HuH-7 (cell line): ENCODE results near the gene CLCN5.
A peak's percentile ranks its signal among the peaks of the same experiment; 100 is the strongest.

Experiments
- DNase-seq: peaks from one replicate; pipeline ENCODE4 v3.0.0; 2011; ENCODE audit warnings: low spot score

The CLCN5 gene

DNA sequence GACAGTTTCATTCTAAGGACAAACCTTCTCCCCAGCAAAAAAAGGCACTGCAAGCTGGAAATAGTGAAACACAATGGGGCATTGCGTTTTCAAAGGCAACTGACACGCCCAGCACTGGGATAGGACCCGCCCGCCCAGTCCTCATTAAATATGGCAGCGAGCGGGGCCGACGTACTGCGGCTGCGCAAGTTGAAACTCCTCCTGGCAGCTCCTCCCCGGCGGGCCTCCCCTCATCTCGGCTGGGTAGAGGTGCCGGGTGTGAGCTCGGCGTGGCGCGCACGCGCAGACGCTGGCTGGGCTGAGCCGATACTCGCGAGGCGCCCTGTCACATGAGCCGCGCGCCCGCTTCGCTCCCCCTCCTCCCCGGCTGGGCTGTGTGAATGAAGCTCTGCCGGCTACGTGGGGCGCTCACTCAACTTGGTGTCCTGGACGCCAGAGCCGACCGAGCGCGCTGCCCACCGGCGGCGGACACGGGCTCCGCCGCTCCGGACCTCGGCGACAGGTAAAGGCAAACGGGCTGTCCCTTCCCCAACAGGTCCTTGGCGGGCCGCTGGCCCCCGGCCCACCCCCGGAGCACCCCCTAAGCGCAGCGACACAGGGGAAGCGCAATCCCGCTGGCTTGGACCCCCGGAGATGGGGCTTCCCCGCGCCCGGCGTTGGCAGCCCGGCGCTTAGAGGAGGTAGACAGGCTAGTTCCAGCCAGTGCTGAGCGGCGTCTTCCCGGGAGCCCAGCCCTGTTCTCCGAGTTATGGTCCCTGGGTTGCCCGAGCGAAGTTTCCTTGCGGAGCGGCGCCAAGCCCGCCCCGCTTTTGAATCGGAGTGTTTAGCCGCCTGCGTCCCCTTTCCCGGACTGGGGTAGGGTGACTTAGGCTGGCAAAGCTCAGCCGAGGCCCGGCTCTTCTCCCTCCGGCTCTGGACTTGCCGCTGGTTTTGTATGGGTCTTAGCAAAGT, at the start of gene CLCN5:
Gene CLCN5 (plus strand): TSS at position 306 of the 951 bp plus-strand sequence. CDS start 2,703 bp downstream, outside the sequence.
- DNase-seq, result peak; percentile 83

DNA sequence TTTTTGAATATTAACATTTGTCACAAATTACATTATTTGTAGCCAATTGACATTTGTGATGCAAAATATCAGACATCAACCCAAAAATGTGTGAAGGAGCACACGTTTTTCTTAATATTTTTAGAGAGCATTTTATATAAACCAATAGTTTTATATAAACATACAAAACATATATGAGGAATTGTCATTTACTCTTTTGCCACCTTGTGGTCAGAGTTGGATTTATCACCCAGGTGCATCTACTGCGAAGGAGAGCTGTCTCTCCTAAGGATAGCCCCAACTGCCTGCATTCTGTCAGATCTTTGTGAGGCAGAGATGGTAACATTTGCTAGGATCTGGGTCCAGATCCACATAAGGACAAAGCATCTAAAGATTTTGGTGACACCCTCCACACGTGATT, 45.6 kb upstream of the CLCN5 start:
- peak; percentile 61 for DNase-seq

DNA sequence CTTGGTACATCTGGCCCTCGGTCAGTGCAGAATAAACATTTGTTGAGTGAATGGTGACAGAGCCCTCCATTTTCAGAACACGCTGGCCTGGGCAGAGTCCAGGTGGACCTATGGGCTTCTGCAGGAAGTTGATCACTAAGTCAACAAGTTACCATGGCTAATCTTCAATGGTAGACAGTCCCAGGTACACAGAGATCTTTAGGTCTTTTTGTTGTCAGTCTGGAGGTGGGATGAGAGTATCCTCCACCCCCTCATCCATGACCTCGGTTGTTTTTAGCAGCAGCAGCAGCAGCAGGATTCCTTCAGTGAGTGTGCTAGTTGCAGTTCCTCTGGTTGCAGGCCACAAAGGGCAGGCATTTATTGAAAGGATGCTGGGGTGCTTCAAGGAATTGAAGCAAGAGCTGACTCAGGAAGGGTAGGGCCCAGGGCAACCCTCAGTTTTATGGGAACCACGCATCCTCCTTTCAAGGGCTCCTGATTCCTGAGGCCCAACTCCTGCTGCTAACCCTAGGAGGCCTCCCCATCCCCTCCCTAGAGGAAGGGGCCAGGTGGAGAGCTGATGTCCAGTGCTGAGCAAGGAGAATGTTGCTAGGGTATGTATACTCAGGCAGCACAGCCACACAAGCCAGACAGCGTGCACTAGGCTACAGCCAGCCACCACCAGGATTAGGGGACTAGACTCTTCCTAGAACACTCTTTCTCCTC, 44.8 kb upstream of the CLCN5 start:
- DNase-seq, result peak; percentile 32

DNA sequence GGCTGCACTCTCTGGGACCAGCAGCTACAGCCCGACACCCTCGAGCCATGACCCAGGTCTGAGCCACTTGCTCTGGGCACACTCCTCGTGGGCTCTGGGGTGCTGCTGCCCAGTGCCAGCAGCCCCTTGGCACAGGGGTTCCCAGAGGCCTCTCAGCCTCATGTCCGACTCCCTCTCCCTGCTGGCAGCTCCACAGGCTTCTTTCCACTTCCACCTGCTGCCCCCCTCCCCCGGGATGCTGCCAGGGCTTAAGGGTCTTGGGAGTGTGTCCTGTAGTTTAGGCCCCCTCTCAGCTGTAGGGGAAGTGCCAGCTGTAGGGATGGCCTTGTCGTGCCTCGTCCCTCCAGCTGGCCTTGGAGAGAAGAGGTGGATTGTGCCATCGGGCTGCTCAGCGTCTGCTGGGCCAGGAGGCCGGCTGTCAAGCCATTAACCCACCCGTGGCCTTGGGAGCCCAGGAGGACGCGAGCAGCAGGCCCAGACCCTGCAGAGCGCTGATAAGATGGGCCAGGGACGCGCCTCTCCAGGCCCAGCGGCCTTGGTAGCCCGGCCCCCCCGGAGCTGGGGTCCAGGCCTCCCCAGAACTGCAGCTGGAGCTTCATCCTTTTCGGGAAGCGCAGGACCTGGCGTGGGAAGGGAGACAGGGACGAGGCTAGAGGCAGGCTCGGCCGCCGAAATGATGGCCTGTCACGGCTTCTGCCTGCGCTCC, 44.1 kb upstream of the CLCN5 start:
- DNase-seq, result no peak

DNA sequence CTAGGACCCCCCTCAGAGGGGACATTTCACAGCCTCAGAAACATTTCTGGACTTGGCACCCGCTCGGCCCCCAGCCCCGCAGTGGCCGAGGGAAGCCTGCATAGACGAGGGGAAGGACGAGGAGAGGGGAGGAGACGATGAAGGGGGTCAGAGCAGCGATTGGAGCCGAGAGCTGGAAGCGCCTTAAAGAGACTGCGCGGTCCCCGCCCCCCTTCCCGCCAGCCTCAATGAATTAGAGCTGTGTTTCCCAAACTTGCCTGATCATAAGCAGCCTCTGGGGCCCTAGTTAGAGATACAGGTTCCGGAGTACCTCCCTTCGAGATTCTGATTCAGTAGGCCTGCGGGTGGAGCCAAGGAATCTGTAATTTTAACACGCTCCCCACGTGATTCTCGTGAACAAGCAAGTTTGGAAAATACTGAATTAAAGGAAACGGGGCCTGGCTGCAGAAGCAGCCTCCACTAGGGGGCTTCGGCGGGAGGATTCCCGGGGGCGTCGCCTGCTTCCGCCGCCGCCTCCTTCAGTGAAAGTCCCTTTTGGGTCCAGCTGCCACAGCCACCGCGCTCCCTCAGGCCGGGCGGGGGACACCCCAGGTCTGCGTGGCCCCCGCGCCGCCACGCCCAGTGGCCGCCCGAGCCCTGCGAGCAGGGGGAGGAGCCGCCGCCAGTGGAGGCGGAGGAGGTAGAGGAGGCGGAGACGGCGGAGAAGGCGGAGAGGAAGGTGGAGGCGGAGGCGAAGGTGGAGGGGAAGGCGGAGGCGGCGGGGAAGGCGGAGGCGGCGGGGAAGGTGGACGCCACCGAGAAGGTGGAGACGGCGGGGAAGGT, 43.4 kb upstream of the CLCN5 start, which contains the start of gene USP27X:
Gene USP27X (plus strand): TSS at position 651 of the 822 bp plus-strand sequence. CDS start 824 bp downstream, outside the sequence.
- peak; percentile 43 for DNase-seq

DNA sequence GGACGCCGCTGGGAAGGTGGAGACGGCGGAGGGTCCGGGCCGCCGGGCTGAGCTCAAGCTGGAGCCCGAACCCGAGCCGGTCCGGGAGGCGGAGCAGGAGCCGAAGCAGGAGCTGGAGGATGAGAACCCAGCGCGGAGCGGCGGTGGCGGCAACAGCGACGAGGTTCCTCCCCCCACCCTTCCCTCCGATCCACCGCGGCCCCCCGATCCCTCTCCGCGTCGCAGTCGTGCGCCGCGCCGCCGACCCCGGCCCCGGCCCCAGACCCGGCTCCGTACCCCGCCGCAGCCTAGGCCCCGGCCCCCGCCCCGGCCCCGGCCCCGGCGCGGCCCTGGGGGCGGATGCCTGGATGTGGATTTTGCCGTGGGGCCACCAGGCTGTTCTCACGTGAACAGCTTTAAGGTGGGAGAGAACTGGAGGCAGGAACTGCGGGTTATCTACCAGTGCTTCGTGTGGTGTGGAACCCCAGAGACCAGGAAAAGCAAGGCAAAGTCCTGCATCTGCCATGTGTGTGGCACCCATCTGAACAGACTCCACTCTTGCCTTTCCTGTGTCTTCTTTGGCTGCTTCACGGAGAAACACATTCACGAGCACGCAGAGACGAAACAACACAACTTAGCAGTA, 42.6 kb upstream of the CLCN5 start:
- DNase-seq, result no peak

DNA sequence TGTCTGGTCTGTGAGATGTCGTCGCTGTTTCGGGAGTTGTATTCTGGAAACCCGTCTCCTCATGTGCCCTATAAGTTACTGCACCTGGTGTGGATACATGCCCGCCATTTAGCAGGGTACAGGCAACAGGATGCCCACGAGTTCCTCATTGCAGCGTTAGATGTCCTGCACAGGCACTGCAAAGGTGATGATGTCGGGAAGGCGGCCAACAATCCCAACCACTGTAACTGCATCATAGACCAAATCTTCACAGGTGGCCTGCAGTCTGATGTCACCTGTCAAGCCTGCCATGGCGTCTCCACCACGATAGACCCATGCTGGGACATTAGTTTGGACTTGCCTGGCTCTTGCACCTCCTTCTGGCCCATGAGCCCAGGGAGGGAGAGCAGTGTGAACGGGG, 41.7 kb upstream of the CLCN5 start:
- no peak for DNase-seq

DNA sequence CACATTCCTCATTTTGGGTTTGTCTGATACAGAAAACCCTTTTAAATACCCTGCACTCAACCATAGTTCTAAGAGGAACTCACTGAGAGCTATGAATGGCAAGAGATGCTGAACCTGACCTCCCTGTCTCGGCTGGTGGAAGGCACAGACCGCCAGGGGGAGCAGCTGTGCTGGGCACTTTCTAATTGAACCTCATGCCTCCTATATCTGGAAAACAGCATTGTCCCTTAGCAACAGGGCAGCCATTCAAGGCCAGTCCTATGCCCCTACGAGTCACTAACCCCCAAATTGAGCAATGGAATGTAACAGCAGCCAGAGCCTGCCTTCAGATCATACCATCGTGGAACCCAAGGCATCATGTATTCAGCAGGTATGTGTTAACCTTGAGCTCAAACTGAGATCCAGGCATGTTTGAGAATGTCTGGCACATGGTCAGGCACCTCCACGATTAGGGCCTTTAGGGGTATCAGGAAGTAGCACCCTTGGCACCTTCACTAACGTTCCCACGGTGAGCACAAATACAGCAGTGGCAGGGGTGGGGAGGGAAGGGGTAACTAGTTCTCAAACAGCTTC, 38.0 kb upstream of the CLCN5 start:
- peak; percentile 70 for DNase-seq

DNA sequence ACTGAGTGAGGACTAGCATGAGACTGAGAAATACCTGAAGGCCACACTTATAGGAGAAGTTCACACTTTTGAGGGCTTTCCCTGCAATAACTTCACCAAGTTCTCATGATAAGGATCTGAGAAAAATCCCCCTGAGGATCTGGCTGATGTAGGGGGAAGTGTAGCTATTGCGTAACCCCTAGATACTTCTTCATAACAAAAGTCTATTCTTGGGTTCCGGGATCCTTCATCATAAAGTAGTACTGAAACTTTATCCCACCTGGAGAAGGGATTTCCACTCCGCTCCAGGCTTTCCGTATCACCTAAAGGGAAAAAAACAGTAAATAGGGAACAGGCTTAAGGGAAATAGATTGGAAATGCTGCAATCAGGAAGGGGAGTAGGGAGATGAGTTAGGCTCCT, 29.9 kb upstream of the CLCN5 start:
- DNase-seq, result no peak

DNA sequence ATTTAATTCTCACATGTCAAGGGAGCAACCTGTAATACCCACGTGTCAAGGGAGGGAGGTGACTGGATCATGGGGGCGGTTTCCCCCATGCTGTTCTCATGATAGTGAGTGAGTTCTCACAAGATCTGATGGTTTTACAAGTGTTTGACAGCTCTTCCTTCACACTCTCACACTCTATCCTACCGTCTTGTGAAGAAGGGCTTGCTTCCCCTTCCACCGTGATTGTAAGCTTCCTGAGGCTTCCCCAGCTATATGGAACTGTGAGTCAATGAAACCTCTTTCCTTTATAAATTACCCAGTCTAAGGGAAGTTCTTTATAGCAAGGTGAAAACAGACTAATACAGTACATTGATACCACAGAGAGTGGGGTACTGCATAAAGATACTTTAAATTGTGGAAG, 25.4 kb upstream of the CLCN5 start:
- DNase-seq, result no peak

DNA sequence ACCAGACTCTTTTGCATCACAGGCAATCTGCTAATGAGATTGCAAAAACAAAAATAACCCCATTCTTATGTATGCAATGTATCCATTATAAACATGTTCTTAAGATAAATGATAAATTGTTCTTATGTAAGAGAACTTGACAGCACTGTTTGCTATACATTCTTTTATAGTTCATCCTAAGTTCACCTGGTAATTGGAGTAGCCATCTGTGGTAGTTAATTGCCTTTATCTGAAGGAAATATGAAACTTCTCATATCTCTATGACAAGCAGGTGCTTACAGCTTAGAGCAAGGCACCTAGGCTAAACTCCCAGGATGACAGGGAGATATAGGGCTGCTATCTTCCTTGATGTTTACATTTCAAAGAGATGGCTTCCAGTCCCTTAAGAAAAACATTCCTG, 21.3 kb upstream of the CLCN5 start:
- DNase-seq, result no peak

DNA sequence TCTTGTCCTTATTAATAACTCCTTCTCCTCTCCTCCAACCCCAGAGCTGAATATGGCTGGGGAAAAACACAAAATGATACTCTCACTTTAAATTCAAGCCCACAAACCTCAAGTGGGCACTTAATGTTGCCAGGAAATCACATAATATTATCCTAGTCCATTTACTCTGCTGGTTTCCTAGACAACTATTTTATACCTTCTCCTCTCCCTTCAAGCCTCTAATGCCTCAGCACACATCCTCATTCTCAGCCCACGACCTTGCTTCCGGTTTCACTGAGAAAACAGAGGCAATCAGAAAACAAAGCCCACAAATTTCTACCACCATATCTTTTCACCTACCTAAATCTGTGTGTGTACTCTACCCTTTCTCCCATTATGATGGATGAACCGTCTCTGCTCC, 12.1 kb upstream of the CLCN5 start:
- no peak for DNase-seq

DNA sequence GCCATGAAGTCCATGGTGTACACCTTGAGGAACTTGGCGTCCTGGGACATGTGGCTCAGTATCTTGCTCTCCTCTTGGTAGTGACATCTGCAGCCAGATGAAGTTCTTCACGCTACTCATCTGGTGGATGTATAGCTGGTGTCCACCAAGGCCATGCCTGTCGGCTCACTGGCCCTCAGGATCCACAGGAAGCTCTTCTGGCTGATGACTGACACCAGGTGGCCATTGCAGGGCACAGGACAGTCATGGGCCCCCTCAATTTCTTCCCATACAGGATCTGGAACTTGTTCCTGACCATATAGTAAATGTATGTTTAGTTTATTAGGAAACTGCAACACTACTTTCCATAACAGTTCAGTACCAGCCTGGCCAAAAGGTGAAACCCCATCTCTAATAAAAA, 10.3 kb upstream of the CLCN5 start:
- DNase-seq, result no peak

DNA sequence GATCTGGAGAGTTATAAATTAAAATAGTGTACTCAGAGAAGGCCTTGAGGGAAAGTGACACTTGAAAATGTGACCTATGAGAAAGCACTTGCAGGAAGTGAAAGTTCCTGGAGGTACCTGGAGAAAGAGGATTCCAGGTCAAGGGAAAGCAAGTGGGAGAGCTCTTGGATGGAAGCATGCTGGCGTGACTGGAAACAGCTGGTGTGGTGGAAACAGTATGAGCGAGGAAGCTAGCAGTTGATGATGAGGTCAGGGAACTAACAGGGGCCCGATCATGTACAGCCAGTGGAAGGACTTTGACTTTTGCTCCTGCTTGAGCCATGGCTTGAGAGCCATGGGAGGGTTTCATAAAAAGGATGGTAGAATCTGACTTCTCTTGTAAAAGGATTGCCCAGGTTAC, 9.5 kb upstream of the CLCN5 start:
- DNase-seq, result no peak

DNA sequence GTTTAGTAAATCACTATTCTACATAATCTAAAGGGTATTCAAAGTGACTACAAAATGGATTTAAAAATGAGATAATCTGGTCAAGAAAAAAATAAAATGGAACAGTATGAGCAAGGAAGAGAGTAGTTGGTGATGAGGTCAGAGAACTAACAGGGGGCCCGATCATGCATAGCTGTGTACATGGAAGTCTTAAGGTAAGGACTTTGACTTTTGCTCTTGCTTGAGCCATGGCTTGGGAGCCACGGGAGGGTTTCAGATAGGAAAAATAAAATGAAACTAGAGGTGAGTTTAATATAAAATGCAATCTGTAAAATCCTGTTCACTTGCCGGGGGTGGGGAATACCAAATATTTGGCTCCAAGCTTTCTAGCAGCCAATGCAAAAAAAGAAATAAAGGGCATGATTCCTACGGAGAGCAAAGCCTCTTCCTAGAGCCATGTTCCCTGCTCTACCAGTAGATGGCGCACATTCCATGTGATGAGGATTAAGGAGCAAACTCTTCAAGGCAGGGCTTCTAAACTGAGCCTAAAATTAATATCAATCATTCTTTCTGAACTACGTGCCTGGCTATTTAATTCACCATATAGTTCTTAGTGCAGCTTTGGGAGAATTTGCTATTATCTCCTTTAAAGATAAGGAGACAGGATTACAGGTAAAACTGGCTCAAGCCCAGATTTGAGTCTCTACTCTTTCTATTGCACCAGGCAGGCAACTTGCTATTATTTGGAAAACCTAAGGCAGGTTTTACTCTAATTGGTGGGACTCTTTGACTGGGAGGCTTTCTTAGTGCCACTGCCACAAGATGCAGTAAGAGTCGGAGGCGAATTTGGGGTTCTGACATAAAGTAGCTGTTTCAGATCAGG, 6.8 kb upstream of the CLCN5 start:
- DNase-seq, result no peak

DNA sequence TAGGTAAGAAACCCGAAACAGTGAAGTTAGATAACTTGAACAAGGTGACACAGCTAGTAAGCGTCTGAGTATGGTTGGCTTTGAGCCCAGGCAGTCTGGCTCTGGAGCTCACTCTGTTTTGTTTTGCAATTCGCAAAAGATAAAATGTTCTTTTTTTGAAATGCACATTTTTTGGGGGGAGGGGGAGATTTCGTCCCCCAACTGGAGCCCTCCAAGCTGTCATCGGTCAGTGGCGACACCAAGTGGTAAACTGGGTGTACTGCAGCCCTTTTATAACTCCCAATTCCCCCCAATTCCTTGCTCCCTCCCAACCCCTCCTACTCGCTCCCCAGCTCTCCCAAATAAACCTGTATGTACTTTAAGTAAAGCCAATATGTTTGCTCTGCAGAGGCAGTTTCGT, 2.8 kb upstream of the CLCN5 start:
- no peak for DNase-seq

DNA sequence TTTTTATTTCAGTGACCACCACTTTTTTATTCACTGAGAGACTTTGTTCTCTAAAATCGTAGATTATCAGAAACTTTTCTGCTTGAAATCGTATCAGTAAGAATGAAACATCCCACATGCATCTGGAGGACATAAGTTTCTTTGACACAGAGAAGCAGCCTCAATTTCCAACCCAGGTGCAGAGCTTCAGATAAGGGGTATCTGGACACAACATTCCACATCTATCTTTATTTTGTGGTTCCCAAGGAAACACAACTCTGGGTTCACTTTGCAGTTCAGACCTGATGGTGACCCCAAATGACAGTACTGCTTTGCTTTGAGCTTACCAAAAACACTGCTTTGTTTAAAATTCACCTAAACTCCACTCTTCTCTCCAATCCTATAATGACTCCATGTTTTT, 1.3 kb upstream of the CLCN5 start:
- DNase-seq, result no peak

DNA sequence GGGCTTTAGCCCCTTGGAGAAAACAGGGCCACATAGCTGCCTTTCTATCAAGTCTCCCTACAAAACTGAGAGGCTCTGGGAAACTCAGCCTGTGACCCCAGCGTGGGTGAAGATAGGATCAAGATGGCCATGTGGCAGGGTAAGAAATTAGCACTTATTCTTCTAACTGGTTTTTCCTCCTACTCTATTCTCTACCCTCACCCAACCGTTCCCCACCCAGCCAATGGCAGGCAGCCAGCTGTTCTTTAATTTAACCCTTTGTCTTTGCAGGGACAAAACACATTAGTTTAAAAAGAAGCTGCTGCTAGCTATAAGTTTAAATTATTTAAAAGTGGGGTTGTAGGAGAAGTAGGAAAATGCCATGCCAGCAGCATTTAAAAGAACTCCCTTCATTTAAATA, 2.8 kb downstream of the CLCN5 start:
- DNase-seq, result no peak

DNA sequence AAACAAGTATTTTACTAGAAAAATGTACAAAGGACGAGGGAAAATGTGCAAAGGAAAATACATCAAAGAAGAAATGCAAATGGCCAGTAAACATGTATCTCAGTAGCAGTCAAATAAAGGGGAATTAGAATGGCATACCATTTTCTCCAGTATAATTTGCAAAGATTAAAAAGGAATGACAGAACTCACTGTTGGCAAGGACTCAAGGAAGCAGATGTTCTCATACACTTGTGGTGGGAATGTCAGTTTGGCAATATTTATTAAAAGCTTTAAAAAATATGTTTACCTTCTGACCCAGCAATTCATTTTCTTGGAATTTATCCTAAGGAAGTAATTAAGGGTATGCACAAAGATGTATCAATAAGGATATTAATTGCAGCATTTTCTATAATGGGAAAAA, 7.6 kb downstream of the CLCN5 start:
- no peak for DNase-seq

DNA sequence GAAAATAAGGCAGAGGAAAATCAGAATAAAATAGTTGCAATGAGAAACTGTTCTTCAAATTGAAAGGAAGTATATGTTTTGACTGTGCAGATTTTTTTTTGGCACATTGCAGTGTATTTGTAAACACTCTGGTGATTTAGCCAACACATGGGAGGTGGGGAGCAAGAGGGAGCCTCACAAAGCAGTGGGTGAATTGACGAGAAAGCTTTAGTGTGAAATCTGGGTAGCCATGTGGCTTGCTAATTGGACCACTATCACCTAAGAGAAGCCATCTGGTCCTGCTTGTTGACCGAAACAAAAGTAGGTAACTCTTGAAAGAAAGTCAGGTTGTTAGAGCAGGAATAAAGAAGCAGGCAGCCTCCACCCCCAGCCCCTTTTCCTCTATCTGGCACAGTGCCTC, 10.4 kb downstream of the CLCN5 start:
- DNase-seq, result no peak
